ENCODE data around the gene STOML1. TPM values are rescaled to one million over a fixed set of nuclear protein-coding genes. Genes with fewer than 3 reads are reported as not detected.

STOML1 gene
- polyA plus RNA-seq, 1 donor (not counting 4 experiments of a cell fraction or from before 2014, with no cell fraction given), result 7.0 TPM

DNA sequence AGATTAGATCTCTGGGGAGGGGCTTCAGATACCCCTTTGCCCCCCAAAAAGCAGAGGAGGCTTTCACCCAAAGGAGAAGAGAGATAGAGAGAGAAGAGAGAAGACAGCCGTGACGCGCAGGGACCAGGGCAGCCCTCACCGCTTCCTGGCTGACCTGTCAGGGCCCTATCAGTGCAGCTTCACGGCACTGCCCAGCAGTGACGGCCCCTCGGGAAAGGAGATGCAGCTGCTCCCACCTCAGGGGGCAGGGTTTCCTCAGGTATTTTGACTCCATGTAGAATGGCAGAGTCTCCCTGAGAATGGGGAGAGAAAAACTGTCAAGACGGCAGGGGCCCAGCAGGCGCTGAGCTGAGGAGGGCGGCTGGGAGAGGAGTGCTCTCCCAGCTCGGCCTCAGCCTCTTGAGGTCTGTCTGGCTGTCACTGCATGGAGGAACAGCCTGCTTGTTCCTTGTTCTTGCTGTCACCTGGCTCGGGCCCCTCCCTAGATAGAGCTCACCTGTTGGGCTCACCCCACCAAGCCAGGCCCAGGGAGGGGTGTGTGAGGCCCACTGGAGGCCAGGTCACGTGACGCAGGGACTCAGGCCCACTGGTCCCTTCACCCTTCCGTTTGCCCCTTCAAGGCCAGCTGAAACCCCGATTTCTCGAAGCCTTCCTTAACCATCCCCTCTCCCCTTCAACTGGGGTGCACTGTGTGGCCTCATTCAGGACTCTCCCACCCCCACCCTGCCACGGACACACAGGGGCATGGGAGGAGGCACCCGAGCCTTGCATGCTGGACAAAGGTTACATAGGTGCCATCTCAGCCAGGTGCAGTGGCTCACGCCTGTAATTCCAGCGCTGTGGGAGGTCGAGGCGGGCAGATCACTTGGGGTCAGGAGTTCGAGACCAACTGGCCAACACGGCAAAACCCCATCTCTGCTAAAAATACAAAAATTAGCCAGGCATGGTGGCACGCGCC lies 37.6 kb downstream of the STOML1 start:
- TF ChIP-seq CTCF (optimal IDR thresholded peaks at IDR 0.05 in 1 of 3, IDR thresholded peaks at IDR 0.05 in 1 of 3, conservative IDR thresholded peaks at IDR 0.05 in 1 of 3; ENCODE audit: extremely low read depth in 1 of 3, insufficient read depth in 2 of 3, low read length in 3 of 3) (no peak), EZH2 (IDR thresholded peaks at IDR 0.05; ENCODE audit: low read length) (no peak)
- Histone ChIP-seq H3K27me3 (ENCODE audit: control insufficient read depth, extremely low read depth, insufficient read depth, low read length) (no peaks in the 10 kb centered on the region), H4K20me1 (ENCODE audit: control insufficient read depth, extremely low read depth, insufficient read depth, low read length) (no peaks in the 10 kb centered on the region), H3K36me3 (ENCODE audit: control insufficient read depth in 2 of 2, extremely low read depth in 1 of 2, insufficient read depth in 2 of 2, low read length in 2 of 2) (no peaks in the 10 kb centered on the region), H3K4me1 (ENCODE audit: control insufficient read depth, extremely low read depth, insufficient read depth, low read length) (peaks cover 19% of the 10 kb centered on the region), H3K79me2 (ENCODE audit: control insufficient read depth, insufficient read depth, low read length) (no peaks in the 10 kb centered on the region), H3K9me3 (ENCODE audit: control insufficient read depth, low read depth, low read length) (no peaks in the 10 kb centered on the region), H3K27ac (ENCODE audit: control insufficient read depth, insufficient read depth, low read length) (no peak overlapping the region), H3K4me3 (ENCODE audit: control insufficient read depth in 2 of 3, extremely low read depth in 1 of 3, insufficient read depth in 2 of 3, low read depth in 1 of 3, low read length in 3 of 3) (no peak overlapping the region), H2AFZ (ENCODE audit: control insufficient read depth, low read length) (no peak overlapping the region), H3K9me1 (ENCODE audit: control insufficient read depth, extremely low read depth, insufficient read depth, low read length) (no peaks in the 10 kb centered on the region), H3K4me2 (ENCODE audit: control insufficient read depth, extremely low read depth, insufficient read depth, low read depth, low read length) (no peak overlapping the region), H3K9ac (ENCODE audit: control insufficient read depth, extremely low read depth, insufficient read depth, low read length) (no peak overlapping the region)
- dilution Hi-C loops (cut with MboI; ENCODE audit: extremely low pct_ligation_motif_present, low sequenced_read_pairs), result no loop called here
- FAIRE-seq, result no peak
- DNase-seq (ENCODE audit: low read depth, low spot score), result no peak

DNA sequence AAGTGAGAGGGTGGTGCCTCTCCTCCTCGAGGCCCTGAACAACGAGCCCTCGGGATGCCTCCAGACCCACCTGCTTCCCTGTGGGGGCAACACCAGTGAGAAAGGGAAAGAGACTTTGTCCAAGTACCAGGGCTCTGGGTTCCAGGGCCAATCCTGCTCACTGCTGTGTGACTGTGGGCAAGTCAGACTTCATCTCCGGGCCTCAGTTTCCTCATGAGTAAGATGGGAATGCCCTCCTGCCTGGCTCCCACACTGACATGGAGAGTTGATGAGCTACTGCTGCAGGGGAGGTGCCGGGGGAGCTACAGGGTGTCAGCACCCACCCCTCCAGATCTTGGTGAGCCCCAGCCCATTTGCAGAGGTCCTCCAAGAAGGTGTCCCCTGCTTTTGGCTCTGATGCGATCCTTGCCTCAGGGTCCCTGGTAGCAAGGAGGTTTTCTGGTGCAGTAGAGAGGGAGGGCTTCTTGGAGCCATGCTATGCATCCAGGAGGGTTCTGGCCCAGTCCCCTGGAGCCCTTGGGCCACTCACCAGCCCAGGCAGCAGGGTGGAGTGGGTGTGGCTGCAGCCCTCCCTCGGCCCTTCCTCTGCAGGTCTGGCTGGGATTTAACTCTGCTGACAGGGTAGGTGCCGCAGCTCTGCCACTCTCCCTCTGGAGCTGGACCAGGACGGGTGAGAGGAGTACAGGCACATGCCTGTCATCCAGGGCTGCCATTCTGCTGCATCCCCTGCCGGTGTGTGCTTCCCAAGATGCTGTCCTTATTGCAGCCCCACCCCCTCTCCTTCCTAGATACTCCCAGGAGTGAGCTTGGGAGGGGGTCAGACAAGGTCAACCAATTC lies 39.0 kb downstream of the STOML1 start:
- FAIRE-seq (no peak), DNase-seq (ENCODE audit: low read depth, low spot score) (no peak)
- TF ChIP-seq CTCF (optimal IDR thresholded peaks at IDR 0.05 in 1 of 3, IDR thresholded peaks at IDR 0.05 in 1 of 3, conservative IDR thresholded peaks at IDR 0.05 in 1 of 3; ENCODE audit: extremely low read depth in 1 of 3, insufficient read depth in 2 of 3, low read length in 3 of 3) (no peak), EZH2 (IDR thresholded peaks at IDR 0.05; ENCODE audit: low read length) (no peak)
- no peak overlapping the region for H2AFZ ChIP-seq (ENCODE audit: control insufficient read depth, low read length)
- H3K79me2 ChIP-seq (ENCODE audit: control insufficient read depth, insufficient read depth, low read length), result no peaks in the 10 kb centered on the region
- no peak overlapping the region for H3K4me2 ChIP-seq (ENCODE audit: control insufficient read depth, extremely low read depth, insufficient read depth, low read depth, low read length)
- H4K20me1 ChIP-seq (ENCODE audit: control insufficient read depth, extremely low read depth, insufficient read depth, low read length), result no peaks in the 10 kb centered on the region
- no peaks in the 10 kb centered on the region for H3K36me3 ChIP-seq (ENCODE audit: control insufficient read depth in 2 of 2, extremely low read depth in 1 of 2, insufficient read depth in 2 of 2, low read length in 2 of 2)
- H3K27me3 ChIP-seq (ENCODE audit: control insufficient read depth, extremely low read depth, insufficient read depth, low read length), result no peaks in the 10 kb centered on the region
- H3K9me3 ChIP-seq (ENCODE audit: control insufficient read depth, low read depth, low read length), result no peaks in the 10 kb centered on the region
- H3K4me3 ChIP-seq (ENCODE audit: control insufficient read depth in 2 of 3, extremely low read depth in 1 of 3, insufficient read depth in 2 of 3, low read depth in 1 of 3, low read length in 3 of 3), result no peak overlapping the region
- dilution Hi-C loops (cut with MboI; ENCODE audit: extremely low pct_ligation_motif_present, low sequenced_read_pairs), result no loop called here
- H3K9ac ChIP-seq (ENCODE audit: control insufficient read depth, extremely low read depth, insufficient read depth, low read length), result no peak overlapping the region
- peaks cover 15% of the 10 kb centered on the region for H3K4me1 ChIP-seq (ENCODE audit: control insufficient read depth, extremely low read depth, insufficient read depth, low read length)
- H3K9me1 ChIP-seq (ENCODE audit: control insufficient read depth, extremely low read depth, insufficient read depth, low read length), result no peaks in the 10 kb centered on the region
- no peak overlapping the region for H3K27ac ChIP-seq (ENCODE audit: control insufficient read depth, insufficient read depth, low read length)
